Tibial nerve (tissue), 4 donors: ENCODE measurements around the gene ZFY.

Source experiments
- CTCF ChIP-seq, 5 experiments: fragments of 200-600 bp in 3 of 5; fragments of 450-650 bp in 2 of 5; sonication (generic) in 3 of 5; IDR thresholded peaks; one replicate each; pipeline ENCODE4 v1.5.1; 2016 to 2019; ENCODE audit warnings: antibody characterized with exemption in 5 of 5, mild to moderate bottlenecking in 3 of 5, moderate library complexity in 2 of 5
- EP300 ChIP-seq, 2 donors: sonication (generic); formaldehyde crosslinking; IDR thresholded peaks; one replicate each; pipeline ENCODE4 v1.6.1; 2017; ENCODE audit warnings: antibody characterized with exemption in 2 of 2, mild to moderate bottlenecking in 1 of 2
- POLR2A ChIP-seq, 2 donors: fragments of 450-650 bp; IDR thresholded peaks; one replicate each; pipeline ENCODE4 v1.6.1; 2017; ENCODE audit warnings: antibody characterized with exemption in 2 of 2, mild to moderate bottlenecking in 2 of 2, moderate library complexity in 2 of 2

GRCh38 chrY:3021176-3021575 is 86.0 kb downstream of the ZFY start:
- TF ChIP-seq POLR2A (IDR thresholded peaks at IDR 0.05) (no peak), CTCF (IDR thresholded peaks at IDR 0.05) (no peak), EP300 (IDR thresholded peaks at IDR 0.05) (no peak)
